ENCODE data around the gene STAT3. TPM values are rescaled to one million over a fixed set of nuclear protein-coding genes. Genes with fewer than 3 reads are reported as not detected.
"Not testable (repeated sequence)": the region's sequence is repeated elsewhere in the genome, so short reads cannot be mapped to it uniquely, and the experiment has no call there.

STAT3 gene
- total RNA-seq, 2 experiments from 2014 or later, result 276 to 286 TPM

DNA sequence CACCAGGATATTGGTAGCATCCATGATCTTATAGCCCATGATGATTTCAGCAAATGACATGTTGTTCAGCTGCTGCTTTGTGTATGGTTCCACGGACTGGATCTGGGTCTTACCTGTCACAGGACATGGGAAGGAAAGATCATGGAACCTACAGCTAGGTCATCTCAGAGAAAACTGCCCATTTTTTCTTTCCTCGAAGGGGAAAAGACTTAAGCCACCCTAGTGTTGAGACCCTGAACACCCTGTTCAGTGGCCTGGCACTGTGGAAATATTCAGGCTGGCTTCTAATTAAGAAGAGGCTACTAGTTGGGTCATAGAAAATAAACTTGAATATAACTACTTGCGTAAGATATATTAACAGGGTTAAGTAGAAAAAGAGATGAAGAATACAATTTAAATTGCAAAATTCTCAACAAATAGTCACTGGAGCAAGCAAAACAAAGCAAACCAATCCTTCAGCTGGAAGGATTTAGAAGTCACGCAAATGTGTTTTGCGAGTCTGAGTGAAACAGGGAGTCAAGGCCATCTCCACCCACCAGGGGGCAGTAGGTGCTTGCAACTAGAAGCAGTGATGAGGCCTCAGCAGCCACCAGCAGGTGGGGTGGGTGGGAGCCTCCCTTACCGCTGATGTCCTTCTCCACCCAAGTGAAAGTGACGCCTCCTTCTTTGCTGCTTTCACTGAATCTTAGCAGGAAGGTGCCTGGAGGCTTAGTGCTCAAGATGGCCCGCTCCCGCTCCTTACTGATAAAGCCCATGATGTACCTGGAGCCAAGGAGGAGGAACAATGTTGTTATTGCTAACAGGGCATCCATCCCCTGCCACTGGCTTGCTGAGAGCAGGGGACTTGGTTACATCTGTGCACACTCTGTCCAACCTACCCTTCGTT is 65.6 kb downstream of the STAT3 start:
- Mint-ChIP-seq H3K27me3 (no peaks in the 10 kb centered on the region), H3K36me3 (ENCODE audit: low read depth) (peaks cover 76% of the 10 kb centered on the region), H3K4me1 (ENCODE audit: low read depth) (peaks cover 52% of the 10 kb centered on the region), H3K27ac (peak overlapping the region; percentile 85), H3K4me3 (no peak overlapping the region), H3K9me3 (no peaks in the 10 kb centered on the region)
- POLR2A ChIA-PET, result interaction anchor here (0.8 to 4.7 kb wide), 6 partner anchors 10 to 82 kb away, joined by 3 to 30 read pairs (median 4); no protein-coding TSS in a partner anchor
- ATAC-seq (peak; percentile 89), DNase-seq (peak; percentile 99)
- CTCF ChIA-PET, result interaction anchor here (0.6 to 30.6 kb wide), 26 partner anchors 10 to 218 kb away, joined by 3 to 968 read pairs (median 5); partner anchors contain the start of genes CAVIN1 and STAT3
- TF ChIP-seq, protein P1, sequence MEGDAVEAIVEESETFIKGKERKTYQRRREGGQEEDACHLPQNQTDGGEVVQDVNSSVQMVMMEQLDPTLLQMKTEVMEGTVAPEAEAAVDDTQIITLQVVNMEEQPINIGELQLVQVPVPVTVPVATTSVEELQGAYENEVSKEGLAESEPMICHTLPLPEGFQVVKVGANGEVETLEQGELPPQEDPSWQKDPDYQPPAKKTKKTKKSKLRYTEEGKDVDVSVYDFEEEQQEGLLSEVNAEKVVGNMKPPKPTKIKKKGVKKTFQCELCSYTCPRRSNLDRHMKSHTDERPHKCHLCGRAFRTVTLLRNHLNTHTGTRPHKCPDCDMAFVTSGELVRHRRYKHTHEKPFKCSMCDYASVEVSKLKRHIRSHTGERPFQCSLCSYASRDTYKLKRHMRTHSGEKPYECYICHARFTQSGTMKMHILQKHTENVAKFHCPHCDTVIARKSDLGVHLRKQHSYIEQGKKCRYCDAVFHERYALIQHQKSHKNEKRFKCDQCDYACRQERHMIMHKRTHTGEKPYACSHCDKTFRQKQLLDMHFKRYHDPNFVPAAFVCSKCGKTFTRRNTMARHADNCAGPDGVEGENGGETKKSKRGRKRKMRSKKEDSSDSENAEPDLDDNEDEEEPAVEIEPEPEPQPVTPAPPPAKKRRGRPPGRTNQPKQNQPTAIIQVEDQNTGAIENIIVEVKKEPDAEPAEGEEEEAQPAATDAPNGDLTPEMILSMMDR (IDR thresholded peaks at IDR 0.05), result peak; percentile 100
- intact Hi-C loops (cut with micrococcal nuclease), result loop anchor here (2.0 to 5.0 kb wide), 3 partner anchors 65 to 205 kb away; partner anchors contain the start of gene STAT3

DNA sequence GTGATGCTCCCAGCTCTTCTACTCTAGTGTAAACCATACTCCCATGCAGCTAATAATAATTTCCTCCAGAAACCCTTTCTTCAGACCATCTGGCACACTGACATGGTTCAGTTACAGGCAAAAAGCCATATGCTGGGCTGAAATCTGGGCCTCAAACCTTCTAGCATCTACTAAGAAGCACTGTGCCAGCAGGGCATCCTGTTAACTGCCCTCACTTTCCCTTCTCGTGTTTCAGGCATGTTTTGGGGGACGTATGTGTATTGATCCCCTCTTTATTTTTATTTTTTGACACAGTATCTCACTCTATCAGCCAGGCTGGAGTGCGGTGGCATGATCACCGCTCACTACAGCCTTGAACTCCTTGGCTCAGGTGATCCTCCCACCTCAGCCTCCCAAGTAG is 66.7 kb downstream of the STAT3 start:
- H3K27ac Mint-ChIP-seq, result peak overlapping the region; percentile 46
- H3K4me1 Mint-ChIP-seq (ENCODE audit: low read depth), result peaks cover 63% of the 10 kb centered on the region
- no peaks in the 10 kb centered on the region for H3K9me3 Mint-ChIP-seq
- peaks cover 76% of the 10 kb centered on the region for H3K36me3 Mint-ChIP-seq (ENCODE audit: low read depth)
- CTCF ChIA-PET, result interaction anchor here (0.7 to 30.6 kb wide), 13 partner anchors 10 to 198 kb away, joined by 3 to 968 read pairs (median 6); partner anchors contain the start of gene STAT3
- DNase-seq, result no peak
- TF ChIP-seq, protein P1 (IDR thresholded peaks at IDR 0.05), result no peak
- ATAC-seq, result no peak
- intact Hi-C loops (cut with micrococcal nuclease), result loop anchor here (5.0 kb wide), 2 partner anchors 66 to 206 kb away; partner anchors contain the start of gene STAT3
- no peak overlapping the region for H3K4me3 Mint-ChIP-seq
- POLR2A ChIA-PET, result interaction anchor here (0.8 to 4.7 kb wide), 7 partner anchors 9 to 85 kb away, joined by 3 to 30 read pairs (median 4); partner anchors contain the start of gene STAT5A
- H3K27me3 Mint-ChIP-seq, result no peaks in the 10 kb centered on the region

DNA sequence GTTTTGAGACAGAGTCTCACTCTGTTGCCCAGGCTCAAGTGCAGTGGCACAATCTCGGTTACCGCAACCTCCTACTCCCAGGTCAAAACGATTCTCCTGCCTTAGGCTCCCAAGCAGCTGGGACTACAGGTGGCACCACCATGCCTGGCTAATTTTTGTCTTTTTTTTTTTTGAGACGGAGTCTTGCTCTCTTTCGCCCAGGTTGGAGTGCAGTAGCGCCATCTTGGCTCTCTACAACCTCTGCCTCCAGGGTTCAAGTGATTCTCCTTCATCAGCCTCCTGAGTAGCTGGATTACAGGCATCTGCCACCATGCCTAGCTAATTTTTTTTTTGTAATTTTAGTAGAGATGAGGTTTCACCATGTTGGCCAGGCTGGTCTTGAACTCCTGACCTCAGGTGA is 70.3 kb downstream of the STAT3 start:
- ChIA-PET CTCF (interaction anchor here (0.9 to 30.6 kb wide), 6 partner anchors 9 to 209 kb away, joined by 3 to 968 read pairs (median 3); partner anchors contain the start of genes HCRT and STAT3), POLR2A (interaction anchor here (1.6 to 2.7 kb wide), 3 partner anchors 10 to 85 kb away, joined by 5 to 12 read pairs (median 6); partner anchors contain the start of gene STAT3)
- ATAC-seq; H3K27ac Mint-ChIP-seq; DNase-seq; H3K9me3 Mint-ChIP-seq; H3K27me3 Mint-ChIP-seq; intact Hi-C loops (cut with micrococcal nuclease); H3K4me3 Mint-ChIP-seq: not testable (repeated sequence)
- H3K4me1 Mint-ChIP-seq (ENCODE audit: low read depth), result peaks cover 77% of the 10 kb centered on the region
- H3K36me3 Mint-ChIP-seq (ENCODE audit: low read depth), result peaks cover 76% of the 10 kb centered on the region

DNA sequence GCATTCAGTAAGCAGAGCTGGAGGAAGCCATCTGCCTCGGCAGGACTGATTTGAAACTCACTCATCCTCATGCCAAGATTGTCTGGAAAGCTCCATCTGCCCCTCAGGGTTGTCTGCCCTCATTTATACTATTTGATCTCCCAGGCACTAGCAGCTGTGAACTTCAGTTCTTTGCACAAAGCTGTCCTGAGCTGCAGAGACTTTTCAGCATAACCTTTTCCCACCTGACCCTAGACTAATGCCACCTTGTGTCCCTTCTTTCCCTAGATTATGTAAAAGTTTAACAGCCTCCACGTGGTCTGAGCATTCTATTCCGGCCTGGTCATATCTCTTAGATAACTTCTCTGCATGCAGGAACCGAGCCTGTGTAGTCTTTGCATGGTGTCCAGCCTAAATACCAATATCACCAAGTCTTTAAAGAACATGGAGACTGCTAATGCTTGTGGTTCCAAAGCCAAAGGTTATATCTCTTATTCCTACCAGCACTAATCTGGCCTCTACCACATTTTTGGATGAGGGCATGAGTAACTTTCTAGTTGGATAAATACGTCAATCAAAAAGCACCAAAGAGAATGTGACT is 70.9 kb downstream of the STAT3 start:
- Mint-ChIP-seq H3K27me3 (no peaks in the 10 kb centered on the region), H3K36me3 (ENCODE audit: low read depth) (peaks cover 70% of the 10 kb centered on the region), H3K4me1 (ENCODE audit: low read depth) (peaks cover 76% of the 10 kb centered on the region), H3K9me3 (no peaks in the 10 kb centered on the region), H3K27ac (peak overlapping the region; percentile 36), H3K4me3 (no peak overlapping the region)
- intact Hi-C loops (cut with micrococcal nuclease), result no loop called here
- ChIA-PET POLR2A (interaction anchor here (0.6 to 2.7 kb wide), 5 partner anchors 10 to 86 kb away, joined by 3 to 12 read pairs (median 5); partner anchors contain the start of gene STAT3), CTCF (interaction anchor here (0.5 to 30.6 kb wide), 3 partner anchors 9 to 147 kb away, joined by 3 to 968 read pairs (median 3); partner anchors contain the start of gene STAT3)
- no peak for ATAC-seq
- TF ChIP-seq, protein P1 (IDR thresholded peaks at IDR 0.05), result no peak
- DNase-seq, result no peak

DNA sequence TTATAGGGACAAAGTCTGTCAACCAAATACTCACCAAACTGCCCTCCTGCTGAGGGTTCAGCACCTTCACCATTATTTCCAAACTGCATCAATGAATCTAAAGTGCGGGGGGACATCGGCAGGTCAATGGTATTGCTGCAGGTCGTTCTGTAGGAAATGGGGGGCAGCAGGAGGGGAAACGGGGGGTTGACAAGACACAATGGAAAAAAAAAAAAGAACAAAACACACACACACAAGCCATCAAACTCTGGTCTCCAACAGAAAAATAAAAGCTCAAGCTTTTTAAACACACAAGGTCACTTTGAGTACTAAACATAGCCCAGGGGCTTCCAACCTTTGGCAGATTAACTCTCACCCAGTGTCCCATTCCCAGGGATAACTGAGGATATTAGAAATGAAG is 71.5 kb downstream of the STAT3 start:
- H3K27me3 Mint-ChIP-seq, result no peaks in the 10 kb centered on the region
- intact Hi-C loops (cut with micrococcal nuclease), result no loop called here
- H3K4me1 Mint-ChIP-seq (ENCODE audit: low read depth), result peaks cover 74% of the 10 kb centered on the region
- no peak for DNase-seq
- TF ChIP-seq, protein P1 (IDR thresholded peaks at IDR 0.05), result no peak
- ChIA-PET CTCF (interaction anchor here (0.5 to 30.6 kb wide), 4 partner anchors 8 to 147 kb away, joined by 3 to 968 read pairs (median 3); partner anchors contain the start of genes STAT3 and STAT5A), POLR2A (interaction anchor here (0.6 to 8.0 kb wide), 5 partner anchors 15 to 80 kb away, joined by 4 to 52 read pairs (median 6); partner anchors contain the start of gene STAT3)
- ATAC-seq, result no peak
- no peak overlapping the region for H3K4me3 Mint-ChIP-seq
- no peaks in the 10 kb centered on the region for H3K9me3 Mint-ChIP-seq
- peaks cover 70% of the 10 kb centered on the region for H3K36me3 Mint-ChIP-seq (ENCODE audit: low read depth)
- H3K27ac Mint-ChIP-seq, result peak overlapping the region; percentile 10

Measured in activated CD8-positive, alpha-beta T cell treated with anti-CD3 and anti-CD28 coated beads for 36 hours (primary cell).